K562 (cell line): ENCODE measurements around the gene CST2. TPM values are rescaled to one million over a fixed set of nuclear protein-coding genes. Genes with fewer than 3 reads are reported as not detected.

Experiments
- ATAC-seq: fragments of 200-7000 bp; cut with Tn5 transposase; 3 replicates; pipeline ENCODE4 v1.9.1; 2020; ENCODE audit warnings: moderate library complexity
- BruUV-seq: library from RNA; stranded (reverse); fragments of 400-500 nt; replicated peaks from 2 replicates; lab custom pipeline; 2021; lab: Mats Ljungman, UMichigan
- CTCF ChIA-PET: fragments of 300-600 bp; formaldehyde crosslinking; extraction: SDS; loops from one replicate; lab custom pipeline; 2021; ENCODE audit warnings: low intra/inter-chr PET ratio; lab: Yijun Ruan, JAX
- POLR2A ChIA-PET: fragments of 300-600, 350-650 bp; sonication (Branson Sonifier 250); formaldehyde crosslinking; extraction: SDS; loops from one replicate; lab custom pipeline; 2021; ENCODE audit warnings: antibody characterized with exemption, inconsistent platforms; lab: Yijun Ruan, JAX
- DNase-seq, 4 experiments: peaks; one replicate each; pipeline versions ENCODE4 v3.0.0 to v3.0.0-alpha.2; 2011 to 2018; ENCODE audit warnings: low spot score in 3 of 4, mixed read lengths in 3 of 4; ENCODE audit errors: extremely low read depth in 1 of 4
- FAIRE-seq: peaks from 2 replicates; lab custom pipeline; 2011; peaks lifted over from hg19 to GRCh38; lab: Jason Lieb, UNC
- H2AFZ ChIP-seq: 2 replicates; pipeline ENCODE4 v1.6.0; 2011; ENCODE audit warnings: low read depth, low read length, control low read depth, inconsistent platforms
- H3K27ac ChIP-seq: fragments of 200-600 bp; 3 replicates; pipeline ENCODE4 v1.8.0; 2011; ENCODE audit warnings: low read depth, mild to moderate bottlenecking, control low read depth, inconsistent platforms, low read length, moderate library complexity, mixed read lengths; ENCODE audit errors: extremely low read depth
- H3K27me3 ChIP-seq, 2 experiments: fragments of 300-600 bp in 1 of 2; 2 replicates in 1 of 2; 3 replicates in 1 of 2; pipeline versions ENCODE4 v1.6.0 to v1.8.0; 2011; ENCODE audit warnings: inconsistent platforms in 2 of 2, low read length in 2 of 2, mild to moderate bottlenecking in 1 of 2, mixed read lengths in 1 of 2, moderate library complexity in 1 of 2; ENCODE audit not compliant: control insufficient read depth in 2 of 2, insufficient read depth in 2 of 2
- H3K36me3 ChIP-seq: fragments of 300-600 bp; 3 replicates; pipeline ENCODE4 v1.8.0; 2011; ENCODE audit warnings: mild to moderate bottlenecking, low read length, inconsistent platforms; ENCODE audit not compliant: control insufficient read depth, insufficient read depth
- H3K4me1 ChIP-seq, 2 experiments: fragments of 200-600 bp in 1 of 2; replicated peaks in 1 of 2; 2 replicates in 1 of 2; 3 replicates in 1 of 2; pipeline versions ENCODE4 v1.5.1 to v1.8.0; 2011; ENCODE audit warnings: inconsistent platforms in 2 of 2, low read length in 2 of 2, mild to moderate bottlenecking in 1 of 2, mixed read lengths in 1 of 2, moderate library complexity in 1 of 2; ENCODE audit not compliant: control insufficient read depth in 2 of 2, insufficient read depth in 2 of 2
- H3K4me2 ChIP-seq: 2 replicates; pipeline ENCODE4 v1.6.1; 2011; ENCODE audit warnings: low read length, control low read depth, inconsistent platforms, mixed read lengths; ENCODE audit not compliant: insufficient read depth
- H3K4me3 ChIP-seq: fragments of 200-600 bp; sonication (generic), shearing (Covaris generic); 2 replicates; pipeline ENCODE4 v1.5.1; 2016; ENCODE audit warnings: control low read depth, inconsistent platforms
- H3K79me2 ChIP-seq: fragments of 200-600 bp; 3 replicates; pipeline ENCODE4 v1.8.0; 2011; ENCODE audit warnings: low read length, inconsistent platforms; ENCODE audit not compliant: control insufficient read depth, insufficient read depth
- H3K9ac ChIP-seq, 2 experiments: 2 replicates each; pipeline versions ENCODE4 v1.6.0 to v1.6.1; 2011; ENCODE audit warnings: low read depth in 2 of 2, low read length in 2 of 2, control low read depth in 1 of 2, inconsistent platforms in 1 of 2, mild to moderate bottlenecking in 1 of 2, mixed read lengths in 1 of 2; ENCODE audit not compliant: insufficient read depth in 1 of 2
- H3K9me1 ChIP-seq: one replicate; pipeline ENCODE4 v1.6.0; 2011; ENCODE audit warnings: inconsistent platforms, mild to moderate bottlenecking, low read length, moderate library complexity; ENCODE audit not compliant: control insufficient read depth, insufficient read depth
- H3K9me3 ChIP-seq: replicated peaks from 2 replicates; pipeline ENCODE4 v1.5.1; 2011; ENCODE audit warnings: low read depth, low read length, inconsistent platforms; ENCODE audit not compliant: control insufficient read depth, insufficient read depth
- H4K20me1 ChIP-seq: replicated peaks from 2 replicates; pipeline ENCODE4 v1.6.1; 2011; ENCODE audit warnings: low read length, inconsistent platforms, mixed read lengths; ENCODE audit not compliant: control insufficient read depth, insufficient read depth
- COPS2 ChIP-seq: fragments of 450-650 bp; conservative IDR thresholded peaks from 2 replicates; pipeline ENCODE4 v1.6.1; 2016; ENCODE audit warnings: mild to moderate bottlenecking, moderate library complexity
- NRF1 ChIP-seq, 2 experiments: fragments of 450-650 bp; IDR thresholded peaks in 1 of 2; conservative IDR thresholded peaks in 1 of 2; 2 replicates each; pipeline ENCODE4 v1.6.1; 2014; ENCODE audit warnings: mild to moderate bottlenecking in 2 of 2
- TAF9B ChIP-seq: fragments of 450-650 bp; IDR thresholded peaks from 2 replicates; pipeline ENCODE4 v1.6.1; 2018; ENCODE audit warnings: mild to moderate bottlenecking; ENCODE audit not compliant: partially characterized antibody
- ZNF707 ChIP-seq: fragments of 250-450 bp; sonication (Bioruptor Pico); conservative IDR thresholded peaks from 2 replicates; pipeline ENCODE4 v1.8.0; 2022; ENCODE audit warnings: inconsistent platforms, mild to moderate bottlenecking, moderate library complexity
- ZNF830 ChIP-seq: fragments of 250-450 bp; sonication (Bioruptor Pico); IDR thresholded peaks from 2 replicates; pipeline ENCODE4 v1.5.0; 2021; ENCODE audit warnings: mild to moderate bottlenecking
- WGBS: fragments of 100-300 bp; shearing (Covaris generic); methylation state at CpG from one replicate; pipeline ENCODE4 v1.1.6; 2016; ENCODE audit warnings: low coverage, mixed read lengths; ENCODE audit not compliant: insufficient coverage; ENCODE audit errors: missing lambda C conversion rate; 5-methylcytosine and 5-hydroxymethylcytosine counted together
- in situ Hi-C: fragments of 300-500 bp; cut with MboI; formaldehyde crosslinking; loops from 4 replicates; pipeline ENCODE4 v1.15.0; 2018; ENCODE audit warnings: inconsistent platforms, mixed read lengths
- intact Hi-C: fragments of 100-400 bp; cut with micrococcal nuclease; formaldehyde crosslinking; loops from 2 replicates; pipeline ENCODE4 v1.14.2; 2022
- polyA plus RNA-seq, 8 experiments: library from polyadenylated mRNA; depleted of rRNA in 4 of 8; stranded (reverse) in 5 of 8; unstranded in 3 of 8; fragments of >200 nt; fragmentation: Nextera tagmentation in 2 of 8; fragmentation: Illumina TruSeq in 1 of 8; extraction: Ambion mirVana in 2 of 8; extraction: Trizol in 1 of 8; gene quantifications; 2 replicates each; pipeline versions ENCODE4 v1.2.1 to v1.2.3, GENCODE V29; 2011 to 2014; ENCODE audit warnings: inconsistent platforms in 1 of 8, missing spikeins in 1 of 8
- total RNA-seq, 7 experiments: library from RNA; depleted of rRNA in 6 of 7; stranded (reverse); fragments of >200 nt in 6 of 7; fragmentation: Illumina TruSeq in 2 of 7; extraction: Trizol in 2 of 7; gene quantifications; 2 replicates each; pipeline versions ENCODE4 v1.2.1 to v1.2.3, GENCODE V29; 2011 to 2021; ENCODE audit warnings: low replicate concordance in 1 of 7
- TF ChIP-seq, protein P1 (sequence below): fragments of 250-450 bp; sonication (Bioruptor Pico); IDR thresholded peaks from 2 replicates; pipeline ENCODE4 v1.9.0; 2021; ENCODE audit warnings: mild to moderate bottlenecking, inconsistent platforms
- TF ChIP-seq, protein P2 (sequence below): fragments of 450-650 bp; IDR thresholded peaks from one replicate; pipeline ENCODE4 v1.6.1; 2018; ENCODE audit warnings: mild to moderate bottlenecking, moderate library complexity; ENCODE audit not compliant: partially characterized antibody
- TF ChIP-seq, protein P3 (sequence below): fragments of 250-450 bp; sonication (Bioruptor Pico); IDR thresholded peaks from 2 replicates; pipeline ENCODE4 v1.8.0; 2021; ENCODE audit warnings: mild to moderate bottlenecking, moderate library complexity
- TF ChIP-seq, protein P4 (sequence below), 2 experiments: IDR thresholded peaks; 2 replicates each; pipeline ENCODE4 v1.6.1; 2012; ENCODE audit warnings: improper control_type of control experiment in 2 of 2, low read depth in 2 of 2, low read length in 2 of 2, borderline replicate concordance in 1 of 2

Gene CST2
- total and polyA plus RNA-seq, 9 of the 15 experiments (the other 6 are each of a cell fraction or from before 2014, with no cell fraction given) = not detected

DNA sequence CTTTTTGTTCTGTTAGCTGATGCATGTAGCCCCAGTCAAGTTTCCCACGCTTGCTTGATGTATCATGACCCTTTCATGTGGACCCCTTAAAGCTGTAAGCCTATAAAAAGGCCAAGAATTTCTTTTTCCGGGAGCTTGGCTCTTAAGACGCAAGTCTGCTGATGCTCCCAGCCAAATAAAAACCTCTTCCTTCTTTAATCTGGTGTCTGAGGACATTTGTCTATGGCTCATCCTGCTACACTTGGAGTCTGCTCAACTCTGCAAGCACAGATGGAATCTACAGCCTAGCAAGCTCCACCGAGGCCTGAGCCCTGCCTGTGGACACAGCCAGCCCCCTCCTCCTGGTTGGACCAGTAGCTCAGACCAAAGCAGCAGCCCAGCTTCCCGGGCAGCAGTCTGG lies 3.4 kb downstream of the CST2 start (continued):
- TF ChIP-seq TAF9B = no peak
- TF ChIP-seq, all 486 proteins: peak for 0

DNA sequence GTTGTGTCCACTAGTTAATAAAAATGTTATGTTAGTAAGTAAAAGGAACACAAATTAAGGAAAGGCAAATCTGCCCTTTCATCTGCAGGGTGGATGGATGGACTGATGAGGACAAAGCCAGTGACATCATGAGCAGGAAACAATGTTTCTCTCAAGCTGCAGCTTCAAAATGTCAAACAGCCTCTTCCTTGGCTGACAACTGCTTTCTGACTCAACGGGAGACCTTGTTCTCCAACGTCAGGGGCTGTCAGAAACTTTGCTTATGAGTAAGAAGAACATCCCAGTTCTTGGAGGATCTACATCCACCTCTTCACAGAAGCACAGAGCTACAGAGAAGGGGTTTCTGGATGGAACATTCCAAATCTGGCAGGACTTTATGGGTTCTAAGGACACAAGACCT lies 6.0 kb downstream of the CST2 start:
- ChIA-PET CTCF (no interaction called here), POLR2A (no interaction called here)
- H4K20me1 ChIP-seq = no peaks in the 10 kb centered on the region
- no peaks in the 10 kb centered on the region for H3K9me1 ChIP-seq
- ATAC-seq = no peak
- H3K9ac ChIP-seq = no peak overlapping the region
- TF ChIP-seq, protein P1, sequence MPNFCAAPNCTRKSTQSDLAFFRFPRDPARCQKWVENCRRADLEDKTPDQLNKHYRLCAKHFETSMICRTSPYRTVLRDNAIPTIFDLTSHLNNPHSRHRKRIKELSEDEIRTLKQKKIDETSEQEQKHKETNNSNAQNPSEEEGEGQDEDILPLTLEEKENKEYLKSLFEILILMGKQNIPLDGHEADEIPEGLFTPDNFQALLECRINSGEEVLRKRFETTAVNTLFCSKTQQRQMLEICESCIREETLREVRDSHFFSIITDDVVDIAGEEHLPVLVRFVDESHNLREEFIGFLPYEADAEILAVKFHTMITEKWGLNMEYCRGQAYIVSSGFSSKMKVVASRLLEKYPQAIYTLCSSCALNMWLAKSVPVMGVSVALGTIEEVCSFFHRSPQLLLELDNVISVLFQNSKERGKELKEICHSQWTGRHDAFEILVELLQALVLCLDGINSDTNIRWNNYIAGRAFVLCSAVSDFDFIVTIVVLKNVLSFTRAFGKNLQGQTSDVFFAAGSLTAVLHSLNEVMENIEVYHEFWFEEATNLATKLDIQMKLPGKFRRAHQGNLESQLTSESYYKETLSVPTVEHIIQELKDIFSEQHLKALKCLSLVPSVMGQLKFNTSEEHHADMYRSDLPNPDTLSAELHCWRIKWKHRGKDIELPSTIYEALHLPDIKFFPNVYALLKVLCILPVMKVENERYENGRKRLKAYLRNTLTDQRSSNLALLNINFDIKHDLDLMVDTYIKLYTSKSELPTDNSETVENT = no peak
- TF ChIP-seq, protein P2, sequence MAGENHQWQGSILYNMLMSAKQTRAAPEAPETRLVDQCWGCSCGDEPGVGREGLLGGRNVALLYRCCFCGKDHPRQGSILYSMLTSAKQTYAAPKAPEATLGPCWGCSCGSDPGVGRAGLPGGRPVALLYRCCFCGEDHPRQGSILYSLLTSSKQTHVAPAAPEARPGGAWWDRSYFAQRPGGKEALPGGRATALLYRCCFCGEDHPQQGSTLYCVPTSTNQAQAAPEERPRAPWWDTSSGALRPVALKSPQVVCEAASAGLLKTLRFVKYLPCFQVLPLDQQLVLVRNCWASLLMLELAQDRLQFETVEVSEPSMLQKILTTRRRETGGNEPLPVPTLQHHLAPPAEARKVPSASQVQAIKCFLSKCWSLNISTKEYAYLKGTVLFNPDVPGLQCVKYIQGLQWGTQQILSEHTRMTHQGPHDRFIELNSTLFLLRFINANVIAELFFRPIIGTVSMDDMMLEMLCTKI = no peak
- no peak for TF ChIP-seq NRF1 (conservative IDR thresholded peaks at IDR 0.05 in 1 of 2, IDR thresholded peaks at IDR 0.05 in 1 of 2)
- TF ChIP-seq ZNF707 (CRISPR knock-in tag) = no peak
- TF ChIP-seq, protein P3, sequence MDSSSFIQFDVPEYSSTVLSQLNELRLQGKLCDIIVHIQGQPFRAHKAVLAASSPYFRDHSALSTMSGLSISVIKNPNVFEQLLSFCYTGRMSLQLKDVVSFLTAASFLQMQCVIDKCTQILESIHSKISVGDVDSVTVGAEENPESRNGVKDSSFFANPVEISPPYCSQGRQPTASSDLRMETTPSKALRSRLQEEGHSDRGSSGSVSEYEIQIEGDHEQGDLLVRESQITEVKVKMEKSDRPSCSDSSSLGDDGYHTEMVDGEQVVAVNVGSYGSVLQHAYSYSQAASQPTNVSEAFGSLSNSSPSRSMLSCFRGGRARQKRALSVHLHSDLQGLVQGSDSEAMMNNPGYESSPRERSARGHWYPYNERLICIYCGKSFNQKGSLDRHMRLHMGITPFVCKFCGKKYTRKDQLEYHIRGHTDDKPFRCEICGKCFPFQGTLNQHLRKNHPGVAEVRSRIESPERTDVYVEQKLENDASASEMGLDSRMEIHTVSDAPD (CRISPR knock-in tag) = no peak
- TF ChIP-seq ZNF830 (CRISPR knock-in tag) = no peak
- no peak for TF ChIP-seq COPS2
- TF ChIP-seq, protein P4, sequence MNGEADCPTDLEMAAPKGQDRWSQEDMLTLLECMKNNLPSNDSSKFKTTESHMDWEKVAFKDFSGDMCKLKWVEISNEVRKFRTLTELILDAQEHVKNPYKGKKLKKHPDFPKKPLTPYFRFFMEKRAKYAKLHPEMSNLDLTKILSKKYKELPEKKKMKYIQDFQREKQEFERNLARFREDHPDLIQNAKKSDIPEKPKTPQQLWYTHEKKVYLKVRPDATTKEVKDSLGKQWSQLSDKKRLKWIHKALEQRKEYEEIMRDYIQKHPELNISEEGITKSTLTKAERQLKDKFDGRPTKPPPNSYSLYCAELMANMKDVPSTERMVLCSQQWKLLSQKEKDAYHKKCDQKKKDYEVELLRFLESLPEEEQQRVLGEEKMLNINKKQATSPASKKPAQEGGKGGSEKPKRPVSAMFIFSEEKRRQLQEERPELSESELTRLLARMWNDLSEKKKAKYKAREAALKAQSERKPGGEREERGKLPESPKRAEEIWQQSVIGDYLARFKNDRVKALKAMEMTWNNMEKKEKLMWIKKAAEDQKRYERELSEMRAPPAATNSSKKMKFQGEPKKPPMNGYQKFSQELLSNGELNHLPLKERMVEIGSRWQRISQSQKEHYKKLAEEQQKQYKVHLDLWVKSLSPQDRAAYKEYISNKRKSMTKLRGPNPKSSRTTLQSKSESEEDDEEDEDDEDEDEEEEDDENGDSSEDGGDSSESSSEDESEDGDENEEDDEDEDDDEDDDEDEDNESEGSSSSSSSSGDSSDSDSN (IDR thresholded peaks at IDR 0.05; ENCODE audit: borderline replicate concordance in 1 of 2, low read depth in 2 of 2, low read length in 2 of 2) = no peak
- no peak for DNase-seq
- H3K27ac ChIP-seq = no peak overlapping the region
- in situ Hi-C loops (no loop called here), intact Hi-C loops (no loop called here)
- H3K4me2 ChIP-seq = no peak overlapping the region
- H3K36me3 ChIP-seq = no peaks in the 10 kb centered on the region
- H2AFZ ChIP-seq = no peak overlapping the region
- H3K4me3 ChIP-seq = no peak overlapping the region
- no peak for FAIRE-seq
- no peaks in the 10 kb centered on the region for H3K9me3 ChIP-seq
- BruUV-seq = no TSS peak
- no peaks in the 10 kb centered on the region for H3K79me2 ChIP-seq
- no peaks in the 10 kb centered on the region for H3K4me1 ChIP-seq
- 0% methylated on average over 1 of the region's 2 CpGs for WGBS
- no peaks in the 10 kb centered on the region for H3K27me3 ChIP-seq
